Ectodermal cell (in vitro differentiated cells): Measurements from ENCODE around the gene MAPKAPK3.

ENCODE experiments used
- H3K27ac ChIP-seq: 2 replicates; pipeline ENCODE4 v1.7.0; 2013; ENCODE audit warnings: mild to moderate bottlenecking, low read depth, low read length; ENCODE audit not compliant: insufficient read depth, poor library complexity, severe bottlenecking
- H3K27me3 ChIP-seq: 2 replicates; pipeline ENCODE4 v1.7.0; 2013; ENCODE audit warnings: mild to moderate bottlenecking, low read length; ENCODE audit not compliant: insufficient read depth, control insufficient read depth, poor library complexity, severe bottlenecking
- H3K36me3 ChIP-seq: one replicate; pipeline ENCODE4 v1.7.0; 2013; ENCODE audit warnings: low read length; ENCODE audit not compliant: control insufficient read depth, insufficient read depth
- H3K4me1 ChIP-seq: one replicate; pipeline ENCODE4 v1.7.0; 2013; ENCODE audit warnings: low read length; ENCODE audit not compliant: control insufficient read depth, insufficient read depth
- H3K4me3 ChIP-seq: 2 replicates; pipeline ENCODE4 v1.7.0; 2013; ENCODE audit warnings: low read depth, low read length, control low read depth; ENCODE audit not compliant: insufficient read depth
- H3K9me3 ChIP-seq: 2 replicates; pipeline ENCODE4 v1.7.0; 2013; ENCODE audit warnings: mild to moderate bottlenecking, low read length, moderate library complexity; ENCODE audit not compliant: control insufficient read depth
- WGBS, 2 experiments: methylation state at CpG; one replicate each; pipeline ENCODE4 v1.1.7; 2013; ENCODE audit warnings: missing lambda C conversion rate in 2 of 2; 5-methylcytosine and 5-hydroxymethylcytosine counted together

The MAPKAPK3 gene

DNA sequence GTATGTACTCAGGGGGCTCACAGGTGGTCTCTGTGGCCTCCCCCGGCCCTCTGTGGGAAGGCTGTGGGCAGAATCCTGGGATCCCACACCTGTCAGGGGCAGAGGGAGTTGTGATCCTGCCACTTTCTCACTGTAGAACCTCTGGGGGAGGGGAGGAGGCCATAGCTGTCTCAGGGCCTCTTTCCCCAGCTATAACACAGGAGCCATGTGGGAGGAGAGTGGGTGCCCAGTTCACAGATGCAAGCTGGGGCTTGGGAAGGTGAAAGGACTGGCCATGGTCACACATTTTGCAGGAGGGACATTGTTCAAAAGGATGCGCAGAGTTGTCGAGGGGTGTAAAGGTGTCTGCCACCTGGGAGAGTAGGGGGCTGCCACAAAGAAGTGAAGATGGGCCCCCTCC, 11.7 kb downstream of the MAPKAPK3 start:
- no peaks in the 10 kb centered on the region for H3K36me3 ChIP-seq
- no peaks in the 10 kb centered on the region for H3K27me3 ChIP-seq
- no peak overlapping the region for H3K4me3 ChIP-seq
- H3K9me3 ChIP-seq, result no peaks in the 10 kb centered on the region
- 95 to 99% methylated on average over 3 of the region's 3 CpGs for WGBS, 2 experiments
- peaks cover 45% of the 10 kb centered on the region for H3K4me1 ChIP-seq
- H3K27ac ChIP-seq, result no peak overlapping the region

DNA sequence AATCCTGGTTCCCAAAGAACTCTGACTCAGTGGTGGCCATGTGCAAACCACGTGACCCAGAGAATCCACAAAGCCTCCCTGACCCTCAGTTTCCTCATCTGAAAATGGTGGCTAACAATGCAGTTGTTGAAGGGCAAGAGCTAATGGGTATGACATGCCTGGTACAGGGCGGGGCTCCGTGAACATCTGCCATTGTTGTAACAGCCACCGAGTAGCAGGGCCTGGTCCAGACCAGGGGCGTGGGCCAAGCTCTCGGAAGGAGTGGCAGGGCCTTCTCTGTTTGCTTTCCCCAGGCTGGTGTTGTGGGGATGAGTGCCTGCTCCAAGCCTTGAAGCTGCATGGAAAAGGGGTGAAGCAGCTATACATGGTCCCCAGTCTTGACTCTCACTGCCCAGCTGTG, 13.4 kb downstream of the MAPKAPK3 start:
- 96 to 97% methylated on average over 6 of the region's 6 CpGs for WGBS, 2 experiments
- Histone ChIP-seq H3K27me3 (no peaks in the 10 kb centered on the region), H3K27ac (no peak overlapping the region), H3K4me1 (peaks cover 33% of the 10 kb centered on the region), H3K9me3 (no peaks in the 10 kb centered on the region), H3K36me3 (no peaks in the 10 kb centered on the region), H3K4me3 (no peak overlapping the region)

DNA sequence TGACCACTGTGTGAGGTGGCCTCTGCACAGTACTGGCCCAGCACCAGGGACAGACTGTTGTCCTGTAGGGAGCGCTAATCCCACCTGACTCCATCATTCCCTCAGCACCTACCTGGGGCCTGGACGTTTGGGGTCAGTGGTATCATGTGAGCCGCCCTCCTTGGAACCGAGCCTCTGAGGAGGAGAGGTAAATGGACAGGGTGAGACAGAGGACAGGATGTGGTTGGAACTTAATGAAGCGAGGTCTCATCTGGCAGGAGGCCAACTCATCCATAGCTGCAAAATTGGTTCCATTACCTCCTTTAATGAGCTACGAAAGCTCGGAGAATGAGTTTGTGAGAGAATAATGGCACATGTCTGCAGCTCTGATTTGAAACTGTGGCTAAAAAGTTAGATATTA, 13.9 kb downstream of the MAPKAPK3 start:
- Histone ChIP-seq H3K4me1 (peaks cover 28% of the 10 kb centered on the region), H3K27ac (no peak overlapping the region), H3K9me3 (no peaks in the 10 kb centered on the region), H3K27me3 (no peaks in the 10 kb centered on the region), H3K36me3 (no peaks in the 10 kb centered on the region), H3K4me3 (no peak overlapping the region)
- 94% methylated on average over 7 of the region's 7 CpGs for WGBS, 2 experiments

GRCh38 chr3:50632450-50632849, 15.5 kb downstream of the MAPKAPK3 start:
- no peaks in the 10 kb centered on the region for H3K9me3 ChIP-seq
- H3K4me3 ChIP-seq, result no peak overlapping the region
- H3K4me1 ChIP-seq, result peaks cover 15% of the 10 kb centered on the region
- H3K27ac ChIP-seq, result no peak overlapping the region
- no peaks in the 10 kb centered on the region for H3K27me3 ChIP-seq
- 89 to 91% methylated on average over 5 of the region's 5 CpGs for WGBS, 2 experiments
- H3K36me3 ChIP-seq, result no peaks in the 10 kb centered on the region

DNA sequence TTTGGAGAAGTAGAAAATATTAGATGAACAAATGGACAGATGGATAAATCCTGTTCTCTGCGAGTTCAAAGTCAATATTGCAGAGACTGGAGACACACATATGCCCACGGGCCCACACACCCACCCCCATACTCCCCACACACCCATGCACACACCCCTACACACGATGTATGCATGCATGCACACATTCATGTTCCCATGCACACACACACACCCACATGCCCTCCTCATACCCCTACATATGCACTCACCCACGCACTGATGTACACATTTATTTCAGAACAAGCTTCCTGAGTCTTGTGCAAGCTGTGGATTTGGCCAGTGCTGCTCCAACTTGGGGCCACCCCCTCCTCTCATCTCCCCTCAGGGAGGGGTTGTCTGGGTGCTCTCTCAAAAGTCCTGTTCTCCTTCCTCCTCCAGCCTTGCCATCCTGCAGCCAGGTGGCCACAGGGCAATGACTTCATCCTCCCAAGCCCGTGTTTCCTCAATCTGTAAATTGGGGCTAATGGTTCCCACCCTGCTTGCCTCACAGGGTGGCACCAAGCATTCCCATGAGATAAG, 16.4 kb downstream of the MAPKAPK3 start:
- no peak overlapping the region for H3K4me3 ChIP-seq
- H3K4me1 ChIP-seq, result peaks cover 14% of the 10 kb centered on the region
- H3K9me3 ChIP-seq, result no peaks in the 10 kb centered on the region
- H3K36me3 ChIP-seq, result no peaks in the 10 kb centered on the region
- WGBS, 2 experiments, result 92 to 94% methylated on average over 5 of the region's 5 CpGs
- H3K27ac ChIP-seq, result no peak overlapping the region
- no peaks in the 10 kb centered on the region for H3K27me3 ChIP-seq

GRCh38 chr3:50635066-50635465, 18.1 kb downstream of the MAPKAPK3 start:
- H3K9me3 ChIP-seq, result no peaks in the 10 kb centered on the region
- H3K36me3 ChIP-seq, result peaks cover under 1% of the 10 kb centered on the region
- H3K27ac ChIP-seq, result no peak overlapping the region
- no peak overlapping the region for H3K4me3 ChIP-seq
- no peaks in the 10 kb centered on the region for H3K27me3 ChIP-seq
- peaks cover 14% of the 10 kb centered on the region for H3K4me1 ChIP-seq

DNA sequence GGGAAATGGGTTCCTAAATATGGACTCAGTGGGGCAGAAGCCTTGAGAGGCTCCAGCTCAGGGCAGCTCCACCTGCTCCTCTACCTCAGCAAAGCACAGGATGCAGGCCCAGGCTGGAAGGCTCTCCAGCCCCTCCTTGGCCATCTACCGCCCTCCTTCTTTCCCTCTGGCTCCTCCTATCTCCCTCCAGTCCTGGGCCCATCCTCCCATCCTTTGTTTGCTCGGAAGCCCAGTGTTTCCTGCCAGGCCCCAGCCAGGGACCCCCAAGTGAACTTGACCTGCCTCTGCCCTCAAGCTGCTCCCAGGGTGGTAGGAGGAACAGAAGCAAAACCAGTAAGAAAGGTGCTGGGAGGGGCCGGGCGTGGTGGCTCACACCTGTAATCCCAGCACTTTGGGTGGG, 20.1 kb downstream of the MAPKAPK3 start:
- H3K4me1 ChIP-seq, result peaks cover 14% of the 10 kb centered on the region
- H3K27me3 ChIP-seq, result no peaks in the 10 kb centered on the region
- 68 to 79% methylated on average over 4 of the region's 4 CpGs for WGBS, 2 experiments
- peaks cover 12% of the 10 kb centered on the region for H3K36me3 ChIP-seq
- H3K4me3 ChIP-seq, result no peak overlapping the region
- H3K27ac ChIP-seq, result no peak overlapping the region
- no peaks in the 10 kb centered on the region for H3K9me3 ChIP-seq

DNA sequence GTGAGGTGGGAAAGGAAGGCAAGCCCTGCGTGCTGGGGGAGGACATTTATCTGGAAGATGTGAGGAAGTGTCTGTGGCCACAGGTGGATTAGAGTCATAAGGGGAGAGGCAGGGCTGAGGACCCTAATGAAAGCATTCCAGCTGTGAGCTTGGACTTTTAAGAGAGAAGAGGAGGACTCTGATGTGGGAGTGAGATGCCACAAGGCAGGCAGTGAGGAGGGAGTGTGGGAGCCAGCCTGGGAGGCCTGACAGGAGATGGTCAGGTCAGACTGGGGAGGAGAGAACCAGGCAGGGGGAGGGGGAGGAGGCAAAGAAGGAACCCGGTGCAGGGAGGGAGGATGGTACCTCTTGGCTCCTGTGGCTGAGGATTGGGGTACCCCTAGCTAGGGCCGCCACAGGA, 21.0 kb downstream of the MAPKAPK3 start:
- Histone ChIP-seq H3K36me3 (peaks cover 13% of the 10 kb centered on the region), H3K9me3 (no peaks in the 10 kb centered on the region), H3K27ac (no peak overlapping the region), H3K27me3 (no peaks in the 10 kb centered on the region), H3K4me3 (no peak overlapping the region), H3K4me1 (peaks cover 14% of the 10 kb centered on the region)
- 84 to 85% methylated on average over 3 of the region's 3 CpGs for WGBS, 2 experiments

DNA sequence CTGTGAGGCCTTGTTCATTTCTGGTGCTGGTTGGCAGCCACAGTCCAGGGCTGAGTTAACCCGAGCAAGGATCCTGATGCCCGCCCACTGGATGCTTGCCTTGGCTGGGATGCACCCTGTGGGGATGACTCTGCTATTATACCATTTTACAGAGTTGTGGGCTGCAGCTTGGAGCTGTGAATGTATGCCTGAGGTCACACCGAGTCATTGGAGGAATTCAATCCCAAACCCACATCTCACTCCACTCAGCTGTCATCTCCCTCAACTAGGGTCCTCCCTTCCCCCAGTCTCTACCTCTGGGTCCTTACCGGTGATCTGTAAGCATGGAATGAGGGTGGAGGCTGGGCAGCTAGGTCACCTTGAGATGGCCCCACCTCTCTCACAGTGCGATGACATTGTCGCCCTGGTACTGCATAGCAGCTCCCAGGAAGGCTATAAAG, 22.1 kb downstream of the MAPKAPK3 start:
- Histone ChIP-seq H3K27me3 (no peaks in the 10 kb centered on the region), H3K27ac (no peak overlapping the region)
- 88 to 90% methylated on average over 6 of the region's 6 CpGs for WGBS, 2 experiments

GRCh38 chr3:50642382-50642781, 25.4 kb downstream of the MAPKAPK3 start:
- no peaks in the 10 kb centered on the region for H3K9me3 ChIP-seq
- no peaks in the 10 kb centered on the region for H3K27me3 ChIP-seq
- H3K4me3 ChIP-seq, result no peak overlapping the region
- peaks cover 12% of the 10 kb centered on the region for H3K4me1 ChIP-seq
- peaks cover 18% of the 10 kb centered on the region for H3K36me3 ChIP-seq
- no peak overlapping the region for H3K27ac ChIP-seq
- 67 to 81% methylated on average over 1 of the region's 1 CpG for WGBS, 2 experiments

More for the DNA sequence above, 22.1 kb downstream of the MAPKAPK3 start:
- Histone ChIP-seq H3K9me3 (no peaks in the 10 kb centered on the region), H3K36me3 (peaks cover 13% of the 10 kb centered on the region), H3K4me1 (peaks cover 14% of the 10 kb centered on the region), H3K4me3 (no peak overlapping the region)

GRCh38 chr3:50644561-50644960, 27.6 kb downstream of the MAPKAPK3 start:
- H3K27me3 ChIP-seq, result no peaks in the 10 kb centered on the region
- peaks cover 18% of the 10 kb centered on the region for H3K36me3 ChIP-seq
- peaks cover 5% of the 10 kb centered on the region for H3K4me1 ChIP-seq
- no peak overlapping the region for H3K4me3 ChIP-seq
- no peaks in the 10 kb centered on the region for H3K9me3 ChIP-seq
- 87 to 93% methylated on average over 7 of the region's 7 CpGs for WGBS, 2 experiments
- H3K27ac ChIP-seq, result no peak overlapping the region
